Ovary (tissue), 9 donors: ENCODE results near the gene CPPED1. TPM values are rescaled to one million over a fixed set of nuclear protein-coding genes. Genes with fewer than 3 reads are reported as not detected.

Experiments
- DNase-seq, 5 donors: peaks; one replicate each; pipeline ENCODE4 v3.0.0-alpha.2; 2019 to 2020
- H3K27ac ChIP-seq, 2 donors: fragments of 200-600 bp; one replicate each; pipeline versions ENCODE4 v1.5.1 to v1.8.0; 2019 to 2022
- H3K27me3 ChIP-seq: fragments of 200-600 bp; one replicate; pipeline ENCODE4 v1.8.0; 2022
- H3K36me3 ChIP-seq: fragments of 200-600 bp; sonication (generic); one replicate; pipeline ENCODE4 v1.5.1; 2019
- H3K4me1 ChIP-seq: one replicate; pipeline ENCODE4 v1.8.1; 2013; ENCODE audit warnings: mild to moderate bottlenecking, moderate library complexity; ENCODE audit not compliant: insufficient read depth
- H3K4me3 ChIP-seq: fragments of 200-600 bp; sonication (generic); one replicate; pipeline ENCODE4 v1.5.1; 2017
- H3K9me3 ChIP-seq, 2 donors: fragments of 200-600 bp in 1 of 2; sonication (generic) in 1 of 2; one replicate each; pipeline versions ENCODE4 v1.5.1 to v1.8.1; 2013 to 2019; ENCODE audit warnings: mild to moderate bottlenecking in 1 of 2, moderate library complexity in 1 of 2
- CTCF ChIP-seq, 3 donors: fragments of 450-650 bp in 2 of 3; fragments of 200-600 bp in 1 of 3; IDR thresholded peaks; one replicate each; pipeline versions ENCODE4 v1.5.1 to v1.8.0; 2016 to 2022; ENCODE audit warnings: antibody characterized with exemption in 3 of 3, mild to moderate bottlenecking in 1 of 3
- EP300 ChIP-seq: sonication (generic); formaldehyde crosslinking; IDR thresholded peaks from one replicate; pipeline ENCODE4 v1.6.1; 2017; ENCODE audit warnings: antibody characterized with exemption
- POLR2A ChIP-seq: fragments of 450-650 bp; IDR thresholded peaks from one replicate; pipeline ENCODE4 v1.6.1; 2017; ENCODE audit warnings: antibody characterized with exemption, mild to moderate bottlenecking, moderate library complexity
- WGBS, 3 donors: extraction: QIAGEN DNeasy Blood & Tissue Kit in 1 of 3; methylation state at CpG; one replicate each; pipeline versions ENCODE4 v1.1.5 to v1.1.7; 2013 to 2017; 5-methylcytosine and 5-hydroxymethylcytosine counted together
- intact Hi-C, 4 donors: fragments of 100-400 bp; cut with DNase I; formaldehyde crosslinking; loops; one replicate each; pipeline versions ENCODE4 v1.11.0 to v1.15.1; 2022 to 2023
- polyA plus RNA-seq, 2 donors: library from polyadenylated mRNA; stranded (reverse); fragments of 200-250 nt in 1 of 2; fragments of 350-450 nt in 1 of 2; fragmentation: Illumina TruSeq in 1 of 2; extraction: RNeasy Lipid Tissue Mini Kit (QIAGEN cat#74804) in 1 of 2; gene quantifications; one replicate each; pipeline ENCODE4 v1.2.3, GENCODE V29; 2013 to 2014
- total RNA-seq, 7 donors: library from RNA; depleted of rRNA in 2 of 7; stranded (reverse); fragments of >200 nt in 2 of 7; fragmentation: NEBNext Ultra II Directional in 3 of 7; extraction: Animal tissue kit (Norgen Biotek cat#: 25700) in 3 of 7; gene quantifications; one replicate each; pipeline versions ENCODE4 v1.1.0 to v1.2.4, GENCODE V29; 2016 to 2023
- donor health status: DM: no; HTN: no; CAD: no; lungs with moderate emphysema.
- donor health status: DM: no; HTN: no; CAD: no.
- donor health status: Bipolar disorder and iron deficiency.
- donor health status: DM: yes; HTN: yes; CAD: no.
- donor health status: DM: no; HTN: no; CAD: no.
- donor health status: DM: yes; HTN: yes; CAD: no.

The CPPED1 gene
- total and polyA plus RNA-seq, 9 donors = 6.0 to 23.3 (median 13.0) TPM

GRCh38 chr16:12788758-12789157 is 14.9 kb downstream of the CPPED1 start:
- TF ChIP-seq POLR2A = no peak
- no peak for TF ChIP-seq EP300
- no peak for TF ChIP-seq CTCF (IDR thresholded peaks at IDR 0.05)
- Histone ChIP-seq H3K4me3 (no peak overlapping the region), H3K27ac (no peak overlapping the region), H3K9me3 (no peaks in the 10 kb centered on the region), H3K4me1 (no peaks in the 10 kb centered on the region), H3K36me3 (no peaks in the 10 kb centered on the region), H3K27me3 (no peaks in the 10 kb centered on the region)
- no peak for DNase-seq
- intact Hi-C loops = no loop called here
- 76 to 87% (median 82%) methylated on average over 7 of the region's 7 CpGs for WGBS, 3 donors

GRCh38 chr16:12786081-12786480 is 17.6 kb downstream of the CPPED1 start:
- no peak for DNase-seq
- no peaks in the 10 kb centered on the region for H3K27me3 ChIP-seq
- intact Hi-C loops = no loop called here
- no peaks in the 10 kb centered on the region for H3K36me3 ChIP-seq
- H3K4me1 ChIP-seq = no peaks in the 10 kb centered on the region
- TF ChIP-seq POLR2A (no peak), EP300 (no peak), CTCF (IDR thresholded peaks at IDR 0.05) (no peak)
- 93 to 95% (median 94%) methylated on average over 6 of the region's 6 CpGs for WGBS, 3 donors
- H3K27ac ChIP-seq = no peak overlapping the region
- no peaks in the 10 kb centered on the region for H3K9me3 ChIP-seq
- no peak overlapping the region for H3K4me3 ChIP-seq

GRCh38 chr16:12784076-12784475 is 19.6 kb downstream of the CPPED1 start:
- DNase-seq = no peak
- no peaks in the 10 kb centered on the region for H3K9me3 ChIP-seq
- no peaks in the 10 kb centered on the region for H3K36me3 ChIP-seq
- H3K27ac ChIP-seq = no peak overlapping the region
- H3K27me3 ChIP-seq = no peaks in the 10 kb centered on the region
- TF ChIP-seq POLR2A (no peak), EP300 (no peak), CTCF (IDR thresholded peaks at IDR 0.05) (no peak)
- intact Hi-C loops = no loop called here
- no peaks in the 10 kb centered on the region for H3K4me1 ChIP-seq
- no peak overlapping the region for H3K4me3 ChIP-seq

- H3K27me3 ChIP-seq = no peaks in the 10 kb centered on the region
- no peaks in the 10 kb centered on the region for H3K9me3 ChIP-seq
- 74 to 88% (median 86%) methylated on average over 8 of the region's 8 CpGs for WGBS, 3 donors
- no peaks in the 10 kb centered on the region for H3K36me3 ChIP-seq
- no peak for TF ChIP-seq POLR2A
- no peak for TF ChIP-seq EP300
- TF ChIP-seq CTCF (IDR thresholded peaks at IDR 0.05) = no peak
- intact Hi-C loops = no loop called here
- H3K4me1 ChIP-seq = no peaks in the 10 kb centered on the region
- no peak overlapping the region for H3K4me3 ChIP-seq
- DNase-seq = no peak
- H3K27ac ChIP-seq = no peak overlapping the region
Measured at GRCh38 chr16:12781777-12782176, 21.9 kb downstream of the CPPED1 start.

- Histone ChIP-seq H3K4me3 (no peak overlapping the region), H3K27ac (no peak overlapping the region), H3K36me3 (no peaks in the 10 kb centered on the region), H3K4me1 (no peaks in the 10 kb centered on the region), H3K9me3 (no peaks in the 10 kb centered on the region), H3K27me3 (no peaks in the 10 kb centered on the region)
- 91 to 94% (median 93%) methylated on average over 2 of the region's 2 CpGs for WGBS, 3 donors
- no peak for TF ChIP-seq POLR2A
- TF ChIP-seq CTCF (IDR thresholded peaks at IDR 0.05) = no peak
- no peak for TF ChIP-seq EP300
- intact Hi-C loops = no loop called here
- no peak for DNase-seq
Measured at GRCh38 chr16:12780467-12780866, 23.2 kb downstream of the CPPED1 start.
